Spleen (tissue), 11 donors: ENCODE results near the gene CCDC91. TPM values are rescaled to one million over a fixed set of nuclear protein-coding genes. Genes with fewer than 3 reads are reported as not detected.
"Not testable (repeated sequence)": the region's sequence is repeated elsewhere in the genome, so short reads cannot be mapped to it uniquely, and the experiment has no call there.

Experiments used
- DNase-seq: peaks from one replicate; pipeline ENCODE4 v3.0.0-alpha.2; 2020
- H3K27ac ChIP-seq, 8 donors: fragments of 200-600 bp; sonication (generic) in 7 of 8; 1 replicate in 4 of 8; 2 replicates in 4 of 8; pipeline versions ENCODE4 v1.5.0 to v1.8.0; 2016 to 2021; ENCODE audit warnings: inconsistent platforms in 4 of 8, mild to moderate bottlenecking in 4 of 8, moderate library complexity in 1 of 8
- H3K27me3 ChIP-seq, 7 donors: fragments of 200-600 bp; sonication (generic) in 6 of 7; replicated peaks in 1 of 7; 1 replicate in 4 of 7; 2 replicates in 3 of 7; pipeline versions ENCODE4 v1.5.0 to v1.8.0; 2016 to 2021; ENCODE audit warnings: inconsistent platforms in 3 of 7, mild to moderate bottlenecking in 1 of 7
- H3K36me3 ChIP-seq, 6 donors: fragments of 200-600 bp; sonication (generic) in 5 of 6; 1 replicate in 4 of 6; 2 replicates in 2 of 6; pipeline versions ENCODE4 v1.5.0 to v1.8.0; 2016 to 2021; ENCODE audit warnings: inconsistent platforms in 2 of 6
- H3K4me1 ChIP-seq, 6 donors: fragments of 200-600 bp; sonication (generic) in 5 of 6; 1 replicate in 3 of 6; 2 replicates in 3 of 6; pipeline versions ENCODE4 v1.5.0 to v1.8.0; 2016 to 2021; ENCODE audit warnings: inconsistent platforms in 3 of 6
- H3K4me3 ChIP-seq, 8 donors: fragments of 200-600 bp; sonication (generic) in 7 of 8; 1 replicate in 4 of 8; 2 replicates in 4 of 8; pipeline versions ENCODE4 v1.5.0 to v1.8.0; 2016 to 2021; ENCODE audit warnings: inconsistent platforms in 4 of 8, mild to moderate bottlenecking in 4 of 8, moderate library complexity in 2 of 8
- H3K9me3 ChIP-seq, 8 donors: fragments of 200-600 bp; sonication (generic) in 7 of 8; 1 replicate in 4 of 8; 2 replicates in 4 of 8; pipeline versions ENCODE4 v1.5.0 to v1.8.0; 2016 to 2021; ENCODE audit warnings: inconsistent platforms in 4 of 8
- POLR2A ChIP-seq, 3 donors: fragments of 450-650 bp; IDR thresholded peaks; one replicate each; pipeline ENCODE4 v1.5.1; 2017; ENCODE audit warnings: antibody characterized with exemption in 3 of 3, mild to moderate bottlenecking in 1 of 3
- POLR2AphosphoS5 ChIP-seq, 3 donors: sonication (generic); formaldehyde crosslinking; IDR thresholded peaks; one replicate each; pipeline ENCODE4 v1.5.1; 2017; ENCODE audit warnings: antibody characterized with exemption in 3 of 3
- WGBS, 5 donors: extraction: QIAGEN DNeasy Blood & Tissue Kit in 3 of 5; methylation state at CpG; one replicate each; pipeline versions ENCODE4 v1.1.5 to v1.1.7; 2013 to 2018; 5-methylcytosine and 5-hydroxymethylcytosine counted together
- intact Hi-C: fragments of 100-400 bp; cut with DNase I; formaldehyde crosslinking; loops from one replicate; pipeline ENCODE4 v1.15.0; 2023; ENCODE audit warnings: low total_unique reads
- polyA plus RNA-seq, 3 donors: library from polyadenylated mRNA; stranded (reverse); fragments of 200-250 nt; gene quantifications; one replicate each; pipeline ENCODE4 v1.2.1, GENCODE V29; 2013
- total RNA-seq, 7 donors: library from RNA; depleted of rRNA in 3 of 7; stranded (reverse); fragments of >200 nt in 3 of 7; fragmentation: NEBNext Ultra II Directional in 4 of 7; extraction: Animal tissue kit (Norgen Biotek cat#: 25700) in 4 of 7; gene quantifications; one replicate each; pipeline versions ENCODE4 v1.1.0 to v1.2.1, GENCODE V29; 2016 to 2021
- TF ChIP-seq, protein P1 (sequence below), 11 experiments: fragments of 200-600 bp in 7 of 11; fragments of 450-650 bp in 4 of 11; sonication (generic) in 4 of 11; IDR thresholded peaks in 8 of 11; conservative IDR thresholded peaks in 3 of 11; 1 replicate in 7 of 11; 2 replicates in 4 of 11; pipeline versions ENCODE4 v1.4.0 to v1.8.0; 2016 to 2021; ENCODE audit warnings: antibody characterized with exemption in 11 of 11, inconsistent platforms in 4 of 11, mild to moderate bottlenecking in 1 of 11
- donor health status: healthy with polysubstance abuse.
- donor health status: DM: no; HTN: no; CAD: no; lungs with moderate emphysema.
- donor health status: DM: no; HTN: no; CAD: no.
- donor health status: Bipolar disorder and iron deficiency.
- donor health status: healthy.
- donor health status: DM: no; HTN: no; CAD: no.
- donor health status: DM: yes; HTN: yes; CAD: no.

CCDC91 gene
- total and polyA plus RNA-seq, 10 donors = 12.8 to 65.9 (median 43.4) TPM

DNA sequence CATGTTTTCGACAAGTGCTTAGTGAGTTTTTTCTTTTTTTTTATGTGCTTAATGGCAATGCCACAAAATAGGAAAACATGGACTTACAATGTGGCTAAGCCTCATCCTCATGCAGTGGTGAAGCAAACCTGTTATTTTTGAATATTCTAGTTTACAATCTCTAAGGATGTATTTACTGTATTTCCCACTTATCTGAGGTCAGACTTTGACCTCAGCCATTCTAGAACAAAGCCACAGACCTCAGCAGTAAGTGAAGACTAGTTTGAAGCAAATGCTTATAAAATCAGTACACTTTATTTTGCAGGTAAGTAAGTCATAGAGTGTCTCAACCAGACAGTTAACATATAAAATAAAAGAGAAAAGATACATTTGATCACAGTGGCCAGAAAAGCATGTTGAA is 130.1 kb downstream of the CCDC91 start:
- peaks cover 0 to 27% (median 7%) of the 10 kb centered on the region in 6 donors for H3K36me3 ChIP-seq
- intact Hi-C loops = no loop called here
- WGBS, 5 donors = 94 to 100% (median 95%) methylated on average over 1 of the region's 1 CpG
- no peak overlapping the region for H3K4me3 ChIP-seq
- H3K9me3 ChIP-seq = peaks cover 0 to 19% (median 17%) of the 10 kb centered on the region in 8 donors
- no peak for TF ChIP-seq POLR2AphosphoS5 (IDR thresholded peaks at IDR 0.05)
- TF ChIP-seq, protein P1, sequence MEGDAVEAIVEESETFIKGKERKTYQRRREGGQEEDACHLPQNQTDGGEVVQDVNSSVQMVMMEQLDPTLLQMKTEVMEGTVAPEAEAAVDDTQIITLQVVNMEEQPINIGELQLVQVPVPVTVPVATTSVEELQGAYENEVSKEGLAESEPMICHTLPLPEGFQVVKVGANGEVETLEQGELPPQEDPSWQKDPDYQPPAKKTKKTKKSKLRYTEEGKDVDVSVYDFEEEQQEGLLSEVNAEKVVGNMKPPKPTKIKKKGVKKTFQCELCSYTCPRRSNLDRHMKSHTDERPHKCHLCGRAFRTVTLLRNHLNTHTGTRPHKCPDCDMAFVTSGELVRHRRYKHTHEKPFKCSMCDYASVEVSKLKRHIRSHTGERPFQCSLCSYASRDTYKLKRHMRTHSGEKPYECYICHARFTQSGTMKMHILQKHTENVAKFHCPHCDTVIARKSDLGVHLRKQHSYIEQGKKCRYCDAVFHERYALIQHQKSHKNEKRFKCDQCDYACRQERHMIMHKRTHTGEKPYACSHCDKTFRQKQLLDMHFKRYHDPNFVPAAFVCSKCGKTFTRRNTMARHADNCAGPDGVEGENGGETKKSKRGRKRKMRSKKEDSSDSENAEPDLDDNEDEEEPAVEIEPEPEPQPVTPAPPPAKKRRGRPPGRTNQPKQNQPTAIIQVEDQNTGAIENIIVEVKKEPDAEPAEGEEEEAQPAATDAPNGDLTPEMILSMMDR (IDR thresholded peaks at IDR 0.05 in 8 of 11, conservative IDR thresholded peaks at IDR 0.05 in 3 of 11) = no peak
- no peak for TF ChIP-seq POLR2A (IDR thresholded peaks at IDR 0.05)
- H3K27me3 ChIP-seq = no peaks in the 10 kb centered on the region
- no peak overlapping the region for H3K27ac ChIP-seq
- no peak for DNase-seq
- H3K4me1 ChIP-seq = no peaks in the 10 kb centered on the region

DNA sequence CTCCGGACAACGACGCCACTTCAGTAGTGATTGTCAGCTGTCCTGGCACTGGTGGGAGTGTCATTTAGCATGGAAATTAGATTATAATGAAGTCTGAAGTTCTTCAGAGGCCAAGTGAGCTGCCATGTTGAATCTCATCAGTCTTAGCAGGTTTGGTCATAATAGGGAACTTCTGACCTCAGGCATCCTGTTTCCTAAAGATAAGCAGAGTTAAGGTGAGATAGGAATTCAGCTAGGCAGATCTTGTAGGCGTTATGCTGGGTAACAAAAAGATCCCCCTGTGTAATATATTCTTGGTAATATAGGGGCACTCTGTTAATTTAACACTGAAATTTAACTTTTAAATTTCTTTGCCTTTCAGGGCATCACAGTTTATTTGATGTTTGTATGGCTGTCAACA is 137.5 kb downstream of the CCDC91 start:
- WGBS, 5 donors = 89 to 96% (median 90%) methylated on average over 4 of the region's 4 CpGs
- Histone ChIP-seq H3K27me3 (no peaks in the 10 kb centered on the region), H3K4me3 (no peak overlapping the region), H3K4me1 (no peaks in the 10 kb centered on the region), H3K36me3 (peaks cover 0 to 20% (median 1%) of the 10 kb centered on the region in 6 donors), H3K9me3 (peaks cover 0 to 14% (median 10%) of the 10 kb centered on the region in 8 donors), H3K27ac (no peak overlapping the region)
- TF ChIP-seq POLR2A (IDR thresholded peaks at IDR 0.05) = no peak
- TF ChIP-seq, protein P1 (IDR thresholded peaks at IDR 0.05 in 8 of 11, conservative IDR thresholded peaks at IDR 0.05 in 3 of 11) = no peak
- TF ChIP-seq POLR2AphosphoS5 (IDR thresholded peaks at IDR 0.05) = no peak
- intact Hi-C loops = no loop called here
- no peak for DNase-seq

DNA sequence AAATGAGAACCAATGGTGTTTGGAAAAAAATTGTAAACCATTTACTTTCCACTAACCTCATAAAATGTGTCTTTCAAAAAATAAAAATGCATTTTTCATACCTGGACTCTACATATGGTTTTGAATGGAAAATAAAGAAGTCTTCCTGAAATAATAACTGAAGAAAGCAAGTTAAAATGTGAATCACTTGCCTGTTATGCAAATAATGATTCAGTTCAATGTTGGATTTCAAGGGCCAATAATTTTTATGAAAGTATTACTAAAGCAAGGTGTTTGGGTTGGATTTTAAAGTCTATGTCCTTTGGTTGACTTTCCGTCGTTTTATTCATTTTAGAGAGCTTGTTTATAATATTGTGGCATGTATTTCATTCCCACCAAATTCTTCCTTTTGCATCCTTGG is 138.7 kb downstream of the CCDC91 start:
- TF ChIP-seq, protein P1 (IDR thresholded peaks at IDR 0.05 in 8 of 11, conservative IDR thresholded peaks at IDR 0.05 in 3 of 11) = no peak
- TF ChIP-seq POLR2AphosphoS5 (IDR thresholded peaks at IDR 0.05) = no peak
- no peak for TF ChIP-seq POLR2A (IDR thresholded peaks at IDR 0.05)
- WGBS, 5 donors = 94 to 97% (median 97%) methylated on average over 2 of the region's 2 CpGs
- Histone ChIP-seq H3K9me3 (peaks cover 0 to 14% (median 10%) of the 10 kb centered on the region in 8 donors), H3K4me1 (no peaks in the 10 kb centered on the region), H3K27ac (no peak overlapping the region), H3K36me3 (peaks cover 0 to 20% (median 1%) of the 10 kb centered on the region in 6 donors), H3K4me3 (no peak overlapping the region), H3K27me3 (no peaks in the 10 kb centered on the region)
- intact Hi-C loops = no loop called here
- DNase-seq = no peak

DNA sequence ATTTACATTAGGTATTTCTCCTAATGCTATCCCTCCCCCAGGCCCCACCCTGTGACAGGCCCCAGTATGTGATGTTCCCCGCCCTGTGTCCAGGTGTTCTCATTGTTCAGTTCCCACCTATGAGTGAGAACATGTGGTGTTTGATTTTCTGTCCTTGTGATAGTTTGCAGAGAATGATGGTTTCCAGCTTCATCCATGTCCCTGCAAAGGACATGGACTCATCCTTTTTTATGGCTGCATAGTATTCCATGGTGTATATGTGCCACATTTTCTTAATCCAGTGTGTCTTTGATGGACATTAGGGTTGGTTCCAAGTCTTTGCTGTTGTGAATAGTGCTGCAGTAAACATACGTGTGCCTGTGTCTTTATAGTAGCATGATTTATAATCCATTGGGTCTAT is 139.5 kb downstream of the CCDC91 start:
- H3K27ac ChIP-seq, DNase-seq, H3K4me1 ChIP-seq, H3K27me3 ChIP-seq, intact Hi-C loops, H3K4me3 ChIP-seq: not testable (repeated sequence)
- 90 to 100% (median 98%) methylated on average over 2 of the region's 2 CpGs for WGBS, 5 donors
- peaks cover 0 to 20% (median 1%) of the 10 kb centered on the region in 6 donors for H3K36me3 ChIP-seq
- peaks cover 0 to 14% (median 10%) of the 10 kb centered on the region in 8 donors for H3K9me3 ChIP-seq

DNA sequence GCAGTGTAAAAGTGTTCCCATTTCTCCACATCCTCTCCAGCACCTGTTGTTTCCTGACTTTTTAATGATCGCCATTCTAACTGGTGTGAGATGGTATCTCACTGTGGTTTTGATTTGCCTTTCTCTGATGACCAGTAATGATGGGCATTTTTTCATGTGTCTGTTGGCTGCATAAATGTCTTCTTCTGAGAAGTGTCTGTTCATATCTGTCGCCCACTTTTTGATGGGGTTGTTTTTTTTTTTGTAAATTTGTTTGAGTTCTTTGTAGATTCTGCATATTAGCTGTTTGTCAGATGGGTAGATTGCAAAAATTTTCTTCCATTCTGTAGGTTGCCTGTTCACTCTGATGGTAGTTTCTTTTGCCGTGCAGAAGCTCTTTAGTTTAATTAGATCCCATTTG is 140.0 kb downstream of the CCDC91 start:
- WGBS, 5 donors = 92 to 99% (median 97%) methylated on average over 3 of the region's 3 CpGs
- intact Hi-C loops = not testable (repeated sequence)

More for the DNA sequence above, 140.0 kb downstream of the CCDC91 start:
- Histone ChIP-seq H3K9me3 (peaks cover 0 to 14% (median 10%) of the 10 kb centered on the region in 8 donors), H3K36me3 (peaks cover 0 to 20% (median 1%) of the 10 kb centered on the region in 6 donors)
- not testable (repeated sequence) for H3K4me1 ChIP-seq, DNase-seq, H3K27me3 ChIP-seq, H3K4me3 ChIP-seq, H3K27ac ChIP-seq
